HepG2 (cell line): ENCODE data around the gene GDF9. TPM values are rescaled to one million over a fixed set of nuclear protein-coding genes. Genes with fewer than 3 reads are reported as not detected.

Experiments used
- AHR ChIP-seq: IDR thresholded peaks from 2 replicates; pipeline ENCODE4 v1.6.1; 2018; ENCODE audit warnings: missing genetic modification reagents, missing compliant biosample characterization
- BORCS8-MEF2B ChIP-seq: sonication (generic); formaldehyde crosslinking; IDR thresholded peaks from 2 replicates; pipeline ENCODE4 v1.8.0; 2022; ENCODE audit warnings: mild to moderate bottlenecking, missing genetic modification reagents
- BRF2 ChIP-seq: sonication (generic); formaldehyde crosslinking; IDR thresholded peaks from 2 replicates; pipeline ENCODE4 v1.8.1; 2022; ENCODE audit warnings: mild to moderate bottlenecking, missing genetic modification reagents
- HNRNPL ChIP-seq: fragments of 200-400 bp; formaldehyde crosslinking; IDR thresholded peaks from 2 replicates; pipeline ENCODE4 v1.6.1; 2017; ENCODE audit warnings: mild to moderate bottlenecking, low read depth, low read length
- MAX ChIP-seq: IDR thresholded peaks from 2 replicates; pipeline ENCODE4 v1.6.1; 2012; ENCODE audit warnings: inconsistent platforms
- MED13 ChIP-seq: sonication (generic); formaldehyde crosslinking; IDR thresholded peaks from 2 replicates; pipeline ENCODE4 v1.5.0; 2020; ENCODE audit warnings: missing genetic modification reagents
- MYNN ChIP-seq: sonication (generic); formaldehyde crosslinking; IDR thresholded peaks from 2 replicates; pipeline ENCODE4 v1.4.0; 2020; ENCODE audit warnings: mild to moderate bottlenecking, low read depth, missing genetic modification reagents
- SIN3A ChIP-seq: IDR thresholded peaks from 2 replicates; pipeline ENCODE4 v1.6.1; 2011; ENCODE audit warnings: low read depth, mild to moderate bottlenecking, control low read depth, low read length, borderline replicate concordance
- SMC3 ChIP-seq: IDR thresholded peaks from 2 replicates; pipeline ENCODE4 v1.6.1; 2011; ENCODE audit warnings: low read length, improper control_type of control experiment
- SRSF1 ChIP-seq: fragments of 200-400 bp; formaldehyde crosslinking; optimal IDR thresholded peaks from 2 replicates; pipeline ENCODE3; 2017; ENCODE audit warnings: mild to moderate bottlenecking, low read depth, low read length, moderate library complexity
- STAT5B ChIP-seq: sonication (generic); formaldehyde crosslinking; IDR thresholded peaks from 2 replicates; pipeline ENCODE4 v1.4.0; 2020; ENCODE audit warnings: missing genetic modification reagents
- ZNF318 ChIP-seq: sonication (generic); formaldehyde crosslinking; IDR thresholded peaks from 2 replicates; pipeline ENCODE4 v1.4.0; 2020; ENCODE audit warnings: mild to moderate bottlenecking, missing genetic modification reagents
- ZNF790 ChIP-seq: sonication (generic); formaldehyde crosslinking; IDR thresholded peaks from 2 replicates; pipeline ENCODE4 v1.8.0; 2022; ENCODE audit warnings: missing genetic modification reagents, mild to moderate bottlenecking, borderline replicate concordance
- polyA plus RNA-seq, 8 experiments: library from polyadenylated mRNA; depleted of rRNA in 3 of 8; stranded (reverse) in 7 of 8; unstranded in 1 of 8; fragments of >200 nt; fragmentation: Illumina TruSeq in 4 of 8; extraction: Trizol in 4 of 8; gene quantifications; 2 replicates each; pipeline versions ENCODE4 v1.2.1 to v1.2.3, GENCODE V29; 2011 to 2016; ENCODE audit warnings: low read depth in 4 of 8, missing spikeins in 1 of 8, mixed read lengths in 1 of 8; ENCODE audit not compliant: insufficient read depth in 1 of 8
- total RNA-seq, 5 experiments: library from RNA; depleted of rRNA; stranded (reverse); fragments of >200 nt; fragmentation: Illumina TruSeq; extraction: Trizol; gene quantifications; 2 replicates each; pipeline ENCODE4 v1.2.3, GENCODE V29; 2016; ENCODE audit warnings: low read depth in 1 of 5
- TF ChIP-seq, protein P1 (sequence below): sonication (generic); formaldehyde crosslinking; IDR thresholded peaks from 2 replicates; pipeline ENCODE4 v1.4.0; 2020; ENCODE audit warnings: missing genetic modification reagents

Gene GDF9
- total and polyA plus RNA-seq, 2 of the 13 experiments (the other 11 are each of a cell fraction or from before 2014, with no cell fraction given) = 0.33 to 0.38 TPM

- TF ChIP-seq, protein P1, sequence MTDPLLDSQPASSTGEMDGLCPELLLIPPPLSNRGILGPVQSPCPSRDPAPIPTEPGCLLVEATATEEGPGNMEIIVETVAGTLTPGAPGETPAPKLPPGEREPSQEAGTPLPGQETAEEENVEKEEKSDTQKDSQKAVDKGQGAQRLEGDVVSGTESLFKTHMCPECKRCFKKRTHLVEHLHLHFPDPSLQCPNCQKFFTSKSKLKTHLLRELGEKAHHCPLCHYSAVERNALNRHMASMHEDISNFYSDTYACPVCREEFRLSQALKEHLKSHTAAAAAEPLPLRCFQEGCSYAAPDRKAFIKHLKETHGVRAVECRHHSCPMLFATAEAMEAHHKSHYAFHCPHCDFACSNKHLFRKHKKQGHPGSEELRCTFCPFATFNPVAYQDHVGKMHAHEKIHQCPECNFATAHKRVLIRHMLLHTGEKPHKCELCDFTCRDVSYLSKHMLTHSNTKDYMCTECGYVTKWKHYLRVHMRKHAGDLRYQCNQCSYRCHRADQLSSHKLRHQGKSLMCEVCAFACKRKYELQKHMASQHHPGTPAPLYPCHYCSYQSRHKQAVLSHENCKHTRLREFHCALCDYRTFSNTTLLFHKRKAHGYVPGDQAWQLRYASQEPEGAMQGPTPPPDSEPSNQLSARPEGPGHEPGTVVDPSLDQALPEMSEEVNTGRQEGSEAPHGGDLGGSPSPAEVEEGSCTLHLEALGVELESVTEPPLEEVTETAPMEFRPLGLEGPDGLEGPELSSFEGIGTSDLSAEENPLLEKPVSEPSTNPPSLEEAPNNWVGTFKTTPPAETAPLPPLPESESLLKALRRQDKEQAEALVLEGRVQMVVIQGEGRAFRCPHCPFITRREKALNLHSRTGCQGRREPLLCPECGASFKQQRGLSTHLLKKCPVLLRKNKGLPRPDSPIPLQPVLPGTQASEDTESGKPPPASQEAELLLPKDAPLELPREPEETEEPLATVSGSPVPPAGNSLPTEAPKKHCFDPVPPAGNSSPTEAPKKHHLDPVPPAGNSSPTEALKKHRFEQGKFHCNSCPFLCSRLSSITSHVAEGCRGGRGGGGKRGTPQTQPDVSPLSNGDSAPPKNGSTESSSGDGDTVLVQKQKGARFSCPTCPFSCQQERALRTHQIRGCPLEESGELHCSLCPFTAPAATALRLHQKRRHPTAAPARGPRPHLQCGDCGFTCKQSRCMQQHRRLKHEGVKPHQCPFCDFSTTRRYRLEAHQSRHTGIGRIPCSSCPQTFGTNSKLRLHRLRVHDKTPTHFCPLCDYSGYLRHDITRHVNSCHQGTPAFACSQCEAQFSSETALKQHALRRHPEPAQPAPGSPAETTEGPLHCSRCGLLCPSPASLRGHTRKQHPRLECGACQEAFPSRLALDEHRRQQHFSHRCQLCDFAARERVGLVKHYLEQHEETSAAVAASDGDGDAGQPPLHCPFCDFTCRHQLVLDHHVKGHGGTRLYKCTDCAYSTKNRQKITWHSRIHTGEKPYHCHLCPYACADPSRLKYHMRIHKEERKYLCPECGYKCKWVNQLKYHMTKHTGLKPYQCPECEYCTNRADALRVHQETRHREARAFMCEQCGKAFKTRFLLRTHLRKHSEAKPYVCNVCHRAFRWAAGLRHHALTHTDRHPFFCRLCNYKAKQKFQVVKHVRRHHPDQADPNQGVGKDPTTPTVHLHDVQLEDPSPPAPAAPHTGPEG (CRISPR knock-in tag) = no peak
- TF ChIP-seq STAT5B (no peak), ZNF790 (no peak; the same call in 1 of the 2 replicates), BRF2 (no peak), AHR (CRISPR knock-in tag) (no peak), SIN3A (no peak), BORCS8-MEF2B (CRISPR knock-in tag) (no peak; the same call in 1 of the 2 replicates), ZNF318 (CRISPR knock-in tag) (0 out of 2 replicates have a peak, but pooled peaks have one; percentile 59), SMC3 (no peak), HNRNPL (0 out of 2 replicates have a peak, but pooled peaks have one; percentile 47), MED13 (CRISPR knock-in tag) (no peak), MYNN (CRISPR knock-in tag) (peak; percentile 52; the same call in 1 of the 2 replicates), SRSF1 (peak; percentile 66), MAX (peak; percentile 53; the same call in 1 of the 2 replicates)
These were observed 35.7 kb downstream of the GDF9 start, which contains the start of gene SHROOM1 (continued) for GRCh38 chr5:132830436-132831094.
